Lower leg skin (tissue), 3 donors: Measurements from ENCODE around the gene TNFAIP8.

Source experiments
- CTCF ChIP-seq, 3 donors: fragments of 450-650 bp; IDR thresholded peaks; one replicate each; pipeline ENCODE4 v1.5.1; 2016; ENCODE audit warnings: antibody characterized with exemption in 3 of 3, mild to moderate bottlenecking in 3 of 3, moderate library complexity in 2 of 3
- POLR2A ChIP-seq, 2 donors: fragments of 450-650 bp; IDR thresholded peaks; one replicate each; pipeline ENCODE4 v1.6.1; 2016 to 2017; ENCODE audit warnings: antibody characterized with exemption in 2 of 2, mild to moderate bottlenecking in 1 of 2, moderate library complexity in 1 of 2

- TF ChIP-seq CTCF (IDR thresholded peaks at IDR 0.05) (no peak), POLR2A (IDR thresholded peaks at IDR 0.05) (no peak)
Observed at GRCh38 chr5:119355244-119355638, 578 bp upstream of the TNFAIP8 start.
